Right hindlimb (tissue), 1 donor: ENCODE data around the gene SSR3.
"Not testable (repeated sequence)": the region's sequence is repeated elsewhere in the genome, so short reads cannot be mapped to it uniquely, and the experiment has no call there.

Source experiments
- DNase-seq: peaks from one replicate; pipeline ENCODE4 v3.0.0-alpha.2; 2018

The SSR3 gene

DNA sequence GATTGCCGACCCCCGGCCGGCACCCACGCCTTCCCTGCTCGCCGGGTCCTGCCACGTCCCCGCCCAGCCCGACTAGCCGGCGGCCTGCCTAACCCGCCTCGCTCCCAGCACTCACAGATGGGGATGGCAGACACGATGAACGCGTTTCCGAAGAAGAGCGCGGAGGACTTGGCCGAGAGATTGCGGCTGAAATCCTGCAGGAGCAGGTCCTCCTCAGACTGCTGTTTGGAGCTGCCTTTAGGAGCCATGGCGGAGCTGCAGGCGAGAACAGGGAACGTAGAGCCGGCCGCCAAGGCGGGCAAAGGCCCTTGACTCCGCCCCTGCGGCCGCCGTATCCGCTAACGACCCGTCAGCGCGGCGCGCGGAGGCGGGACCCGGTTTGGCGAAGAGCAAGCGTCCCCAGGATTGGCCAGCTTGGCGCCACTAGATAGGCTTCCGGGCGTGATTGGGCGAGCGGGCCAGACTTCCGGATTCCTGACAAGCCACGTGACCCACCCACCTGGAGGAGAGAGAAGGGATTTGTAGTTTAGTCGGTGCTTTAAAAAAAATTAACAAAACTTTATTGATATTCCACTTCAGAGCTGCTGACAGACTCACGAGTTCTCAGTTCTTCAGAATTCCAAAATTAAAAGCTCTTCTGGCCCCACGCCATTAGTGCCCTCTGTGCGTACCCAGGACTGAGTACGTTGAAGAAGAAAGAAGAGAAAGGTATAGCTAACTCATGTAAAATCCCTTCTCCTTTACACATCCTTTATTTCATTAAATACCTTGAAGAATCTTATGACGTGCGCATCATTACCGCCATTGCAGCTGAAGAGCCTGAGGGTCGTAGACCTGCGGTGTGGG is at the start of gene SSR3:
TSS of gene SSR3 (minus strand) at position 276 of the 846 bp plus-strand sequence. CDS start at position 248, 28 bp downstream.
- DNase-seq: peak; percentile 99

GRCh38 chr3:156604064-156604641 is 49.2 kb upstream of the SSR3 start:
- DNase-seq: no peak

- no peak for DNase-seq
Measured at GRCh38 chr3:156603379-156604017, 48.6 kb upstream of the SSR3 start.

- DNase-seq: no peak
Measured at GRCh38 chr3:156602424-156602823, 47.5 kb upstream of the SSR3 start.

GRCh38 chr3:156601497-156601896 is 46.6 kb upstream of the SSR3 start:
- no peak for DNase-seq

GRCh38 chr3:156600834-156601233 is 45.9 kb upstream of the SSR3 start:
- DNase-seq: no peak

- no peak for DNase-seq
Measured at GRCh38 chr3:156599089-156599874, 44.4 kb upstream of the SSR3 start.

- no peak for DNase-seq
Measured at GRCh38 chr3:156598413-156598812, 43.5 kb upstream of the SSR3 start.

- no peak for DNase-seq
Measured at GRCh38 chr3:156594219-156594683, 39.3 kb upstream of the SSR3 start.

GRCh38 chr3:156593814-156594213 is 38.9 kb upstream of the SSR3 start:
- DNase-seq: no peak

GRCh38 chr3:156589806-156590205 is 34.9 kb upstream of the SSR3 start:
- not testable (repeated sequence) for DNase-seq

DNA sequence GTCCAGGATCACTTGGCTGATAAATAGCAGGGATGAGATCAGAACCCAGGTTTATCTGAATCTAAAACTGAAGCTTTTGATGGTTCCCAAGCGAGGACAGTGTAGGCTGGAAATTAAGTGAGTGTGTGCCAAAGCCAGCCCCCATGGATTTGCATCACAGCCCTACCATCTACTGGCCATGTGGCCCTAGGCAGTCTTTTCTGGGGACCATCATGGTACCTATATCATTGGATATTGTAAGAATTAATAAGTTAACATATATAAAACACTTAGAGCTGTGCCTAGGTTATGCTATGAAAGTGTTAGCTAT is 32.8 kb upstream of the SSR3 start:
- DNase-seq: no peak

DNA sequence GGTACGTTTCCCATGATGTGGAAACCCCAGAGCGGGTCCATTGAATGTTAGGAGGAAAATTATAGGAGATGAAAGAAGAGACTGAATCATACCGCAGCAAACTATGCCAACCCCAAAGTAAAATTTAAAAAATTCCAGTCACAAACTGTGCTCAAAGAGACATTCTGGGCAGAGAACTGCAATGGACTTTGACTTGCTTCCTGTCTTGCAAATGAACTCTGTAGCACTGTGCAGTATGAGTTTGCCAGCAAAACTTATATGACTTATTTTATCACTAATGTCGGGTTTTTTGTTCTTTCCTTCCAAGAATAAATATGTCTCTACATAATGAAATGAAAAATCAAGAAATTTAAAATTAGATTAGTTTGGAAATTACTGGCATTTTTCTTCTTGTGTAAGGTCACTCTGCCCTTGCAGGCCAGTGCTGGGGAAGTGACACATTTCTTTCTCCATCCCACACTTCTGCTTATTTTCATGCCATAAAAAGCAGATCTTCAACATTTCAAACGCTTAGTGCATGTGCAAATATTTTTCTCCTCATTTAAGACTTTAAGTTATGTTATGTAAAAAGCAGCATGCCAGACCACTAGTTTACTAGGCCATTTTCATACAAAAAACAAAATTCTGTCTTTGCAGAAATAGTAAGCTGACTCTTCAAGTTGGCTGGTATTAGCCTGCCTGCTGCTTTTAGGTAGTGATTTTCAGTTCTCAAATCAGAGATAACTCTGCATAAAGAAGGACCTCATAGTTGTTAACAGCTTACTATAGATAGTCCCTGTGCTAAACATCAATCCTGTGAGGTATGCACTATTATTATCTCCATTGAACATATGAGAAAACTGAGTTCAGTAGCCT is 32.2 kb upstream of the SSR3 start:
- DNase-seq: no peak

GRCh38 chr3:156583469-156583868 is 28.6 kb upstream of the SSR3 start:
- no peak for DNase-seq

DNA sequence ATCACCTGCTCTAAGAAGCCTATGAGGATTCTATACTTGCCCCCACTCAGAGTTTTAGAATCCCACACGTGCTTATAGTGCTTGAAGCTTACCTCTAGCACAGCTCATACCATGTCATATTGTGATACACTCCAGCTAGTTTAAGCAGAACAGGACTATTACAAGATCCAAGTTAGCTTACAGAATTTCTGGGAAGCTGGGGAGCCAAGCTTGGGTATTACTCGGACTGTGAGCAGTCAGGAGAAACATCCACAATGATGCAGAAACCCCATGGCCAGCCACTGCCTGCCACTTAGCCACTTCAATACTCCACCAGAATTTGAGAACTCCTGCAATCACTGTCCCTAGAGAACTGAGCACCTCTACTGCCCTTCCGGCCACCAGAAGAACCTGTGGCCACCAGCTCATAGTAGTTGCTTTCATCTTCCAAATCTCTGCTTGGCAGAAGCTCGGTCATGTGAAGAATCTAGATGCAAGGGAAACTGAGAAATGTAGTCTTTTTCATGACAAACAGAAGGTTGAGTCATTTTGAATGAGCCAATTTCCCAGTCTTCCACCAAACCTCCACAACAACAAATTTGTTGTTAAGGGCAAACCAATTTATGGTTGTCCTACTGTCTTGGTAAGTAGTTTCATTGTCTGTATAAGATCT is 27.7 kb upstream of the SSR3 start:
- DNase-seq: no peak

DNA sequence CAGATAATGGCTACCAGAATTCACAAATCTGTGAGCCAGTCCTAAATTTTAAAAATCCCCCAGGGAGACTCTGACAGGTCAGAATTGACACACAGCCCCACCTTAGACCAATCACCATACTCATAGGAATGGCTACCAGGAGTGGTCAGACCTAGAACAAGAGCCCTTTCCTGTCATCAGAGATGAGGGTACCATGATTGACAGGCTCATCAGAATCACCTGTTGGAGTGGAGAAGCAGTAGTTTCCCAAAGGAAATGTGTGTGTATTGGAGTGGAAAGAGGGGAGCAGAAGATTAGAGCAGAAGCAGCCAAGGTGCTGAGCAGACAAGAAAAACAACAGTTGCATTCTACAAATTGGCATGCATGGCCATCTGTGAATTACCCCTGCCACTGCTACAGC is 27.0 kb upstream of the SSR3 start:
- DNase-seq: no peak

DNA sequence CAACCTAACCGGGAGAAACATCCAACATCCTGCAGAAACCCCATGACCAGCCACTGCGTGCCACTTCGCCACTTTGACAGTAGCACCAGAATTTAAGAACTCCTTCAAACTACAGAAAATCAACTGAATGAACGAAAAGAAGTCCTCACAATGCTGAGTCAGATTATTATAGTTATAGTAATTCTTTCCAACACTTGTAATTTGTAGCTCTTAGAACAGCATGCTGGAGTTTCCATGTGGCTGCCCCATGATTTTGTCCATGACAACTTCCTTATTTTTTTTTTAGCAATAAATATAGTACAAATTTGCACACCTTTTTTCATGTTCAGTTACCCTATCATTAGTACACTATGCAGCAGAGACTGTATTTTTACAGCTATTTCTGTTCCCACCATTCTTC is 26.1 kb upstream of the SSR3 start:
- no peak for DNase-seq

DNA sequence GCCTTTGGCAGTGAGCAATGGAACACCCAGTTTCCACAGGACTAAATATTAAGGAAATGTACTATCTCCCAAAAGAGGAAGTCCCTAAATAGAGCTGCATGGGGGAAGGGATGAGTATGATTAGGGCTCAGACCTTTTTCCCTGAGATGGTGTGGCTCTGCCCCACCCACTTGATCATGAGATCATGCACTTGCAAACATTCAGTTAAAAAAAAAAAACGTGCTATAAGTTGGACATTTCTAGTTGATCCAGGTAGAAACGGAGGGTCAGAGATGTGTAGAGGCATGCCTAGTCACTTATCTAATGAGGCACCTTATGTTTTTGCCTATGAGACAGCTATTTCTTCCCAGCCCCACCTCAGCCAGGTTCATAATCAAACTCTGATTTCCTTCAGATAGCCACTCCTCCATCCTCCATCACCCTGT is 24.5 kb upstream of the SSR3 start:
- DNase-seq: no peak

GRCh38 chr3:156577736-156578135 is 22.8 kb upstream of the SSR3 start:
- DNase-seq: no peak

DNA sequence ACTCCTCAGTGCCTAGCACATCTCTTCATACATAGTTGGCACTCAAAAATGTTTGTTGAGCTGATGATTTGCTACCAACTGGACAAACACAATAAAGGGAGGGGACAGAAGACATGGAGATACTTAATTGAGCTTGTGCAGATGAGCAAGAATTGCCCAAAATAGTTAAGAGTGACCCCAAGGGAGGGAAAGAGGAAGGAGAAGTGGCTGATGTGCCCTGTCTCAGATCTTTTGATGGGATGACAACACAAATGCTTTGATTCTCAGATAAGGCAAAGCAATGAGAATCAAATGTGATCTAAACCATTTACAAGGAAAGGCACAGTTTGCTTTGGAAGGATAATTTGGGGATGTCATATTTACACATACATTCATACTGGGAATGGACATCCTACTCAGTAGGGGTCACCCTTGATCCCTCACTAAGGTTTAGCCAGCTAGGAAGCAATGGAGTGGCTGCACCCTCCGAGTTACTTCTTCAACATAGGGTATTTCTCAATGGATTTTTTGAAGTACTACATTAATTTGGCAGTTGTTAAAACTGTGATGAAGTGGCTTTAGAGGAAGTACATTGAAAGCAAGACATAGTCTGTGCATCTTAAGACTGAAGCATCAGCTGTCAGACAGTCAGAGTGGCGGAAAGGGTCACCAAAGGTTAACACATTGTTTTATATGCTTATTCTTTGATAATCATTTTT is 21.9 kb upstream of the SSR3 start:
- no peak for DNase-seq

DNA sequence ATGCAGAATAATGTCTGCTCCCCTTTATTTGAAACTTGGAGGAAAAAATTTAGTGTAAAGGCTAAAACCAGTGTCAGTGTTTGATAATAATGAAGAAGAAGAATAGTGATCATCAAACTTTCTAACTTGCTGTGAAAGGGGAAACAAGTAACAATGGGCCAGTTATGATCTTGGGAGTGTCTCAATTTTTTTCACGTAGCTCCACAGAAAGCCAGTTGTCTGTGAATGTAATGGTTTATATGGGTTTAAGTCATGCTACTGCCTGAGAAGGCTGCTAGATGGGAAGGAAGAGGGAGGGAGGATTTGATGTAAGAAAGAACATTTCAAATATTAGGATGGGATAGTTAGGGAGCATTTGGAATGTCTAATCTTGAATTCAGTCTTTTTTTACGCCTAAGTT is 21.1 kb upstream of the SSR3 start:
- no peak for DNase-seq
